Mesothelial cell of epicardium (in vitro differentiated cells): ENCODE data around the gene PLCB4. TPM values are rescaled to one million over a fixed set of nuclear protein-coding genes. Genes with fewer than 3 reads are reported as not detected.

Source experiments
- DNase-seq, 2 experiments: peaks; one replicate each; pipeline ENCODE4 v3.0.0; 2021; ENCODE audit warnings: low spot score in 2 of 2; ENCODE audit not compliant: unreplicated experiment in 2 of 2
- H3K27ac Mint-ChIP-seq: 2 replicates; pipeline ENCODE4 v1.8.0; 2021; ENCODE audit warnings: mixed read lengths
- H3K27me3 Mint-ChIP-seq: 2 replicates; pipeline ENCODE4 v1.8.0; 2021; ENCODE audit warnings: low read depth, mixed read lengths
- H3K36me3 Mint-ChIP-seq: 2 replicates; pipeline ENCODE4 v1.8.0; 2021; ENCODE audit warnings: mixed read lengths
- H3K4me1 Mint-ChIP-seq: 2 replicates; pipeline ENCODE4 v1.8.0; 2021; ENCODE audit warnings: mixed read lengths
- H3K4me3 Mint-ChIP-seq: 2 replicates; pipeline ENCODE4 v1.8.0; 2021; ENCODE audit warnings: mild to moderate bottlenecking, moderate library complexity, mixed read lengths
- H3K9me3 Mint-ChIP-seq: 2 replicates; pipeline ENCODE4 v1.8.0; 2021; ENCODE audit warnings: mixed read lengths
- CTCF ChIP-seq: fragments of 200-600 bp; sonication (generic); IDR thresholded peaks from one replicate; pipeline ENCODE4 v1.5.0; 2021; ENCODE audit warnings: antibody characterized with exemption; ENCODE audit not compliant: unreplicated experiment
- total RNA-seq: library from RNA; stranded (reverse); gene quantifications from 3 replicates; pipeline ENCODE4 v1.2.1, GENCODE V29; 2021

The PLCB4 gene
- total RNA-seq, 1 donor from 2014 or later = 14.0 TPM

- Mint-ChIP-seq H3K9me3 (peaks cover 6% of the 10 kb centered on the region), H3K27me3 (no peaks in the 10 kb centered on the region), H3K27ac (no peak overlapping the region), H3K36me3 (peaks cover 4% of the 10 kb centered on the region), H3K4me3 (no peak overlapping the region), H3K4me1 (peaks cover 16% of the 10 kb centered on the region)
- DNase-seq = no peak
- no peak for TF ChIP-seq CTCF
Measured at GRCh38 chr20:9081423-9081966, 12.6 kb downstream of the PLCB4 start.

DNA sequence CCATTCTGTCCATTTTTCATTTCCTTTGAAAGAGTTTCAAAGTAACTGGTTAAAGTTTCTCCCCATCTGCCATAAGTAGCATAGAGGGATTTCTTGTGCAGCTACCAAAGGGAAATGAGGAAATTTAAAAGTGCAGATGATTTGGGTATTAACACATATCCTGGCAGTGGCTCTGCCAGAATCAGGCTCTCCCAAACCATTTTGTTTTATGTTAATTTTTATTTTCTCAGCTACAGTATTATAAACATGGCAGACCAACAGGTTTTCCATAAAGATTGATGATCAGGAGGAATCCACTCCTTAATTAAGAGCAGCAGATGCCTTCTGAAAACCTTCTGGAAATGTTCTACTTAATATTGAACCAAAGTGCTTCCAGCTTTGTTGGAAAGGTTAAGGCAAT is 13.9 kb downstream of the PLCB4 start:
- TF ChIP-seq CTCF = no peak
- peaks cover 16% of the 10 kb centered on the region for H3K4me1 Mint-ChIP-seq
- peaks cover 15% of the 10 kb centered on the region for H3K9me3 Mint-ChIP-seq
- DNase-seq = no peak
- no peaks in the 10 kb centered on the region for H3K27me3 Mint-ChIP-seq
- H3K27ac Mint-ChIP-seq = no peak overlapping the region
- peaks cover 7% of the 10 kb centered on the region for H3K36me3 Mint-ChIP-seq
- no peak overlapping the region for H3K4me3 Mint-ChIP-seq

DNA sequence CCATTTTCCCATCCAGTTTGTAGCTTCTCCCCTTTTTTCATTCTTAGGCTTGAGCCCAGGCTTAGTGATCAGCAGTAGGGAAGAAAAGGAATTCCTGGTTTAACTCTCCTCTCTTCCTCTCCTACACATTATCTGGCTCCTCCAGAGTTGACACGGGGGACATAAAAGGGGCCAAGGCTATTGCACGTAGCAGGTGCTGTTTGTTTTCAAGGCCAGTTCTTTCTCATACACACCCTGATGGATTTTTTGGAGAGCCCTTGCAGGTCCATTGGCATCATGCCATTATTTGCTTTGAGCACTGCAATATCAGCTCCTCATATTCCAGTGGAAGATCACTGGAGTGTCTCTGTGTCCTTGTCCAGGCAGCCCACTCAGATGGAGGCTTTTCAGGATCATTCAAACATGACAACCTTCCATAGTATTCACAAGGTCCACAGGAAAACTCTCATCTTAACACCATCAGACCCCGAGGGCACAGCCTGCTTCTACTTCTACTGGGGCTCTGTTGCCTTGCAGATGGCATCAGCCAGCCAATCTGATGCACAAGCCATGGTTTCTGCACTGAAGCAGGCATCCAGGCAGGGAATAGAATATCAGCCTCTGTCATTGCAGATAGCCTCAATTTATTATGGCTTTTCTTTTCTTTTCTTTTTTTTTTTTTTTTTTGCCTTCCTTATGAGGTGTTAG is 18.8 kb downstream of the PLCB4 start:
- TF ChIP-seq CTCF = no peak

GRCh38 chr20:9088556-9088955 is 19.7 kb downstream of the PLCB4 start:
- Mint-ChIP-seq H3K9me3 (peaks cover 15% of the 10 kb centered on the region), H3K27ac (no peak overlapping the region), H3K4me1 (peaks cover 38% of the 10 kb centered on the region), H3K36me3 (peaks cover 7% of the 10 kb centered on the region), H3K27me3 (no peaks in the 10 kb centered on the region), H3K4me3 (no peak overlapping the region)
- no peak for TF ChIP-seq CTCF
- DNase-seq = no peak

More for the DNA sequence above, 18.8 kb downstream of the PLCB4 start:
- H3K4me3 Mint-ChIP-seq = no peak overlapping the region
- H3K27ac Mint-ChIP-seq = no peak overlapping the region
- peaks cover 15% of the 10 kb centered on the region for H3K9me3 Mint-ChIP-seq
- H3K27me3 Mint-ChIP-seq = no peaks in the 10 kb centered on the region
- DNase-seq = no peak
- H3K4me1 Mint-ChIP-seq = peaks cover 35% of the 10 kb centered on the region
- peaks cover 7% of the 10 kb centered on the region for H3K36me3 Mint-ChIP-seq

DNA sequence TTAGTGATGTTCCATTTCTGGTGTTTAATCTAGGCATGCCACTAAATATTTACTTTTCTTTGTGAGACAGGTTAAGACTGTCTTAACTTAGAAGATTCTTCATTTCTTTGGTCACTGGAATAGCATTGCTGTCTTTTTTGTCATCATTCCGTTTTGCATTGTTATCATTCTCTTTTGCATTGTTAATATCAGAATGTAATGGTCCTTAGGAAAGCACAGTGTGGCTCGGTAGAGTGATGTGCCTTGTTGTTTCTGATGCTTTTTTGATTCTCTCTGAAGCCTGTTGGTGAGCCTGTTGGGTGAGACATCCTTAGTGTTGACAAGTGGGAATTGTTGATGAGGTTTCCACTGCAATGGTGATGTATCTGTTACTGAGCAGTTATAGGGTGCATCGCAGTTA is 23.2 kb downstream of the PLCB4 start:
- Mint-ChIP-seq H3K4me1 (peaks cover 34% of the 10 kb centered on the region), H3K27ac (no peak overlapping the region), H3K9me3 (peaks cover 4% of the 10 kb centered on the region), H3K4me3 (no peak overlapping the region), H3K27me3 (no peaks in the 10 kb centered on the region), H3K36me3 (no peaks in the 10 kb centered on the region)
- no peak for DNase-seq
- no peak for TF ChIP-seq CTCF
